Measurements from ENCODE around the gene AOC2. TPM values are rescaled to one million over a fixed set of nuclear protein-coding genes. Genes with fewer than 3 reads are reported as not detected.
"Not testable (repeated sequence)": the region's sequence is repeated elsewhere in the genome, so short reads cannot be mapped to it uniquely, and the experiment has no call there.

The AOC2 gene
- total and polyA plus RNA-seq, 10 of the 15 experiments (the other 5 are each of a cell fraction or from before 2014, with no cell fraction given), result 0.08 to 1.9 (median 0.62) TPM

DNA sequence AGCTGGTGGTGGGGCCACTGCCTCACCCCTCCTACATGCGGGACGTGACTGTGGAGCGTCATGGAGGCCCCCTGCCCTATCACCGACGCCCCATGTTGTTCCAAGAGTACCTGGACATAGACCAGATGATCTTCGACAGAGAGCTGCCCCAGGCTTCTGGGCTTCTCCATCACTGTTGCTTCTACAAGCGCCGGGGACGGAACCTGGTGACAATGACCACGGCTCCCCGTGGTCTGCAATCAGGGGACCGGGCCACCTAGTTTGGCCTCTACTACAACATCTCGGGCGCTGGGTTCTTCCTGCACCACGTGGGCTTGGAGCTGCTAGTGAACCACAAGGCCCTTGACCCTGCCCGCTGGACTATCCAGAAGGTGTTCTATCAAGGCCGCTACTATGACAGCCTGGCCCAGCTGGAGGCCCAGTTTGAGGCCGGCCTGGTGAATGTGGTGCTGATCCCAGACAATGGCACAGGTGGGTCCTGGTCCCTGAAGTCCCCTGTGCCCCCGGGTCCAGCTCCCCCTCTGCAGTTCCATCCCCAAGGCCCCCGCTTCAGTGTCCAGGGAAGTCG is 23.4 kb downstream of the AOC2 start:
- CTCF ChIA-PET; H4K20me1 ChIP-seq (ENCODE audit: control insufficient read depth, insufficient read depth); H3K36me3 ChIP-seq (ENCODE audit: control insufficient read depth in 2 of 2, insufficient read depth in 2 of 2, low read length in 1 of 2); H3K79me2 ChIP-seq (ENCODE audit: control insufficient read depth, insufficient read depth, low read length); H3K27me3 ChIP-seq (replicated peaks in 1 of 2; ENCODE audit: control insufficient read depth in 2 of 2, insufficient read depth in 2 of 2, low read length in 1 of 2); H3K9me3 ChIP-seq (replicated peaks; ENCODE audit: control insufficient read depth, insufficient read depth, low read length); H2AFZ ChIP-seq (ENCODE audit: control insufficient read depth, low read depth, low read length); BruUV-seq (replicated peaks); H3K4me3 ChIP-seq; RAD21 ChIA-PET (ENCODE audit: unreplicated experiment); H3K4me1 ChIP-seq (ENCODE audit: control insufficient read depth, insufficient read depth, low read length); FAIRE-seq; SMC1A ChIA-PET (ENCODE audit: uncharacterized antibody, unreplicated experiment); DNase-seq (ENCODE audit: low read depth, low spot score); H3K4me2 ChIP-seq (ENCODE audit: control insufficient read depth, insufficient read depth); in situ Hi-C loops (cut with MboI); H3K27ac ChIP-seq (ENCODE audit: control insufficient read depth, insufficient read depth); H3K9ac ChIP-seq (ENCODE audit: control insufficient read depth, insufficient read depth, low read length); intact Hi-C loops (cut with micrococcal nuclease; ENCODE audit: unreplicated experiment); POLR2A ChIA-PET; ATAC-seq: not testable (repeated sequence)
- 46% methylated on average over 21 of the region's 21 CpGs for WGBS (ENCODE audit: insufficient coverage, insufficient replicate concordance, low lambda C conversion rate, missing lambda C conversion rate)

DNA sequence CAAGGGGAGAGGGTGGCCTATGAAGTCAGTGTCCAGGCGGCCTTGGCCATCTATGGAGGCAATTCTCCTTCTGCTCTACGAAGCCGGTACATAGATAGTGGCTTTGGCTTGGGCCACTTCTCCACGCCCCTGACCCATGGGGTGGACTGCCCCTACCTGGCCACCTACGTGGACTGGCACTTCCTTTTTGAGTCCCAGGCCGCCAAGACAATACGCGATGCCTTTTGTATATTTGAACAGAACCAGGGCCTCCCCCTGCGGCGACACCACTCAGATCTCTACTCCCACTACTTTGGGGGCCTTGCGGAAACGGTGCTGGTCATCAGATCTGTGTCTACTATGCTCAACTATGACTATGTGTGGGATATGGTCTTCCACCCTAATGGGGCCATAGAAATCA is 24.0 kb downstream of the AOC2 start:
- ChIA-PET CTCF (interaction anchor here (0.6 kb wide), 1 partner anchor 1111 kb away, joined by 3 read pairs; no protein-coding TSS in a partner anchor), SMC1A (ENCODE audit: uncharacterized antibody, unreplicated experiment) (no interaction called here), RAD21 (ENCODE audit: unreplicated experiment) (interaction anchor here (1.0 kb wide), 1 partner anchor 64 kb away, joined by 3 read pairs; no protein-coding TSS in a partner anchor), POLR2A (no interaction called here)
- BruUV-seq (replicated peaks), result no TSS peak
- Histone ChIP-seq H3K4me1 (ENCODE audit: control insufficient read depth, insufficient read depth, low read length) (no peaks in the 10 kb centered on the region), H3K36me3 (ENCODE audit: control insufficient read depth in 2 of 2, insufficient read depth in 2 of 2, low read length in 1 of 2) (no peaks in the 10 kb centered on the region), H3K27ac (ENCODE audit: control insufficient read depth, insufficient read depth) (no peak overlapping the region), H3K4me2 (ENCODE audit: control insufficient read depth, insufficient read depth) (no peak overlapping the region), H3K79me2 (ENCODE audit: control insufficient read depth, insufficient read depth, low read length) (no peaks in the 10 kb centered on the region), H2AFZ (ENCODE audit: control insufficient read depth, low read depth, low read length) (no peak overlapping the region), H3K9ac (ENCODE audit: control insufficient read depth, insufficient read depth, low read length) (no peak overlapping the region), H4K20me1 (ENCODE audit: control insufficient read depth, insufficient read depth) (no peaks in the 10 kb centered on the region), H3K4me3 (no peak overlapping the region), H3K9me3 (replicated peaks; ENCODE audit: control insufficient read depth, insufficient read depth, low read length) (no peaks in the 10 kb centered on the region; the same call in 2 of the 3 replicates), H3K27me3 (replicated peaks in 1 of 2; ENCODE audit: control insufficient read depth in 2 of 2, insufficient read depth in 2 of 2, low read length in 1 of 2) (peaks cover 2 to 3% of the 10 kb centered on the region in 2 experiments; a peak in 2 of 4 replicates)
- FAIRE-seq, result no peak
- no peak for ATAC-seq
- WGBS (ENCODE audit: insufficient coverage, insufficient replicate concordance, low lambda C conversion rate, missing lambda C conversion rate), result 64% methylated on average over 12 of the region's 12 CpGs
- in situ Hi-C loops (cut with MboI), result no loop called here
- DNase-seq (ENCODE audit: low read depth, low spot score), result no peak
- intact Hi-C loops (cut with micrococcal nuclease; ENCODE audit: unreplicated experiment), result no loop called here
- TF ChIP-seq EZH2 (IDR thresholded peaks at IDR 0.05; ENCODE audit: borderline replicate concordance, control insufficient read depth, low read depth, low read length) (no peak), MXI1 (IDR thresholded peaks at IDR 0.05; ENCODE audit: low read depth, low read length) (no peak), IRF5 (IDR thresholded peaks at IDR 0.05; ENCODE audit: borderline replicate concordance) (no peak), IRF3 (IDR thresholded peaks at IDR 0.05) (no peak), GATAD2B (conservative IDR thresholded peaks at IDR 0.05; ENCODE audit: low read depth) (no peak), GABPA (IDR thresholded peaks at IDR 0.05; ENCODE audit: low read depth) (no peak), CEBPB (IDR thresholded peaks at IDR 0.05; ENCODE audit: borderline replicate concordance in 1 of 2, low read depth in 2 of 2, low read length in 2 of 2) (no peak), TAF1 (IDR thresholded peaks at IDR 0.05; ENCODE audit: borderline replicate concordance, low read depth, low read length) (no peak), MEF2A (IDR thresholded peaks at IDR 0.05; ENCODE audit: insufficient read depth, low read depth, low read length) (no peak), SKIL (IDR thresholded peaks at IDR 0.05; ENCODE audit: low read depth, poor library complexity, severe bottlenecking) (no peak), FOXK2 (IDR thresholded peaks at IDR 0.05) (no peak), MYB (IDR thresholded peaks at IDR 0.05; ENCODE audit: borderline replicate concordance, low read depth, low read length) (no peak), DPF2 (IDR thresholded peaks at IDR 0.05) (no peak)

Measured in GM12878 (cell line).